ENCODE results near the gene FAM53A.

DNA sequence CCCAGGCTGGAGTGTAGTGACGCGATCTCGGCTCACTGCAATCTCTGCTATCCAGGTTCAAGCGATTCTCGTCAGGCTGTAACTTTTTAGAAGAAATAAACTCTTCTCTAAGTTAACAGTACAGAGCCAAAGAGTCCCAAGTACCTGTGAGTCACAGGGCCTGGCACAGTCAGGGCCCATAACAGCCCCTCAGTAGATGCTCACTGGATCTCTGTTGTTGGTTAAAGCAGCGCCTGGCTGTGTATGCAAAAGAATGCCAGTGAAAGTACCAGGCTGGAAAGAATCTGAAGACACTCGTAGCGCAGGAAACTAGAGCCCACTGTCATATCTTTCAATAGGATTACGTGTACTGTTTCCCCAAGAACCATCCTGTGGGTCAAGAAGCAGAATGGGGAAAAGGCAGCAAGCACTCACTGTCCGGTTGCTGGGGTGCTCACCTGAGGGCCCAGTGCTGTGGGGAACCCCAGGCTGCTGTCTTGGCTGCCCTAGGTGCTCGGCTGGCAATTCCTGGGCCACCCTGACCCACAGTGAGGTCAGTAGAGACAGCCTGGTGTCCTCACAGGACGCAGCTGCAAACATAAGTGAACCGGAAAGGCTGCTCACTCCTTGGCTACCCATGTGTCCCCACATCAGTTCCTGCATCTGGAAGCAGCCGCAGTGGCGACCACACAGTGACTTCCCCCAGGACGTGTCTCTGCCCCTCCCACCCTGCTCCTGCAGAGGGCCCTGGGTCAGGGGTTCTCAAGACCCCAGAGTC, 31.1 kb upstream of the FAM53A start:
- TF ChIP-seq RXRB (CRISPR knock-in tag; IDR thresholded peaks at IDR 0.05; ENCODE audit: borderline replicate concordance): no peak
- TF ChIP-seq ZNF564 (CRISPR knock-in tag; IDR thresholded peaks at IDR 0.05): no peak
- TF ChIP-seq ZSCAN25 (CRISPR knock-in tag; IDR thresholded peaks at IDR 0.05): no peak
- no peak for TF ChIP-seq ZNF749 (CRISPR knock-in tag; IDR thresholded peaks at IDR 0.05; ENCODE audit: borderline replicate concordance)
- TF ChIP-seq, protein P1, sequence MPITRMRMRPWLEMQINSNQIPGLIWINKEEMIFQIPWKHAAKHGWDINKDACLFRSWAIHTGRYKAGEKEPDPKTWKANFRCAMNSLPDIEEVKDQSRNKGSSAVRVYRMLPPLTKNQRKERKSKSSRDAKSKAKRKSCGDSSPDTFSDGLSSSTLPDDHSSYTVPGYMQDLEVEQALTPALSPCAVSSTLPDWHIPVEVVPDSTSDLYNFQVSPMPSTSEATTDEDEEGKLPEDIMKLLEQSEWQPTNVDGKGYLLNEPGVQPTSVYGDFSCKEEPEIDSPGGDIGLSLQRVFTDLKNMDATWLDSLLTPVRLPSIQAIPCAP (CRISPR knock-in tag; IDR thresholded peaks at IDR 0.05; ENCODE audit: low read depth): no peak
- no peak for TF ChIP-seq EZH2 (conservative IDR thresholded peaks at IDR 0.05; ENCODE audit: low read depth, low read length)
- no peak for TF ChIP-seq MYC (CRISPR knock-in tag; IDR thresholded peaks at IDR 0.05; ENCODE audit: borderline replicate concordance)

Measured in HepG2 (cell line).